Endothelial cell of umbilical vein (primary cell): Measurements from ENCODE around the gene SFMBT1. TPM values are rescaled to one million over a fixed set of nuclear protein-coding genes. Genes with fewer than 3 reads are reported as not detected.

Source experiments
- BruUV-seq: library from RNA; stranded (reverse); fragments of 400-500 nt; replicated peaks from 2 replicates; lab custom pipeline; 2021; lab: Mats Ljungman, UMichigan
- CTCF ChIA-PET: fragments of 300-600, 350-600 bp; sonication (Branson Sonifier 250); formaldehyde crosslinking; loops from one replicate; lab custom pipeline; 2021; ENCODE audit warnings: antibody characterized with exemption, inconsistent platforms; lab: Charles Lee
- POLR2A ChIA-PET: fragments of 300-600, 350-600 bp; sonication (Branson Sonifier 250); formaldehyde crosslinking; loops from one replicate; lab custom pipeline; 2021; ENCODE audit warnings: antibody characterized with exemption, inconsistent platforms; lab: Charles Lee
- DNase-seq: peaks from one replicate; pipeline ENCODE4 v3.0.0-alpha.2; 2011; ENCODE audit warnings: low read depth, low spot score
- FAIRE-seq: peaks from 2 replicates; lab custom pipeline; 2011; peaks lifted over from hg19 to GRCh38; lab: Jason Lieb, UNC
- H2AFZ ChIP-seq: 2 replicates; pipeline ENCODE4 v1.6.0; 2012; ENCODE audit warnings: low read depth, low read length, control low read depth, inconsistent platforms
- H3K27ac ChIP-seq: 2 replicates; pipeline ENCODE4 v1.5.1; 2011; ENCODE audit warnings: low read depth, mild to moderate bottlenecking, control low read depth, low read length, moderate library complexity; ENCODE audit not compliant: insufficient read depth
- H3K27me3 ChIP-seq, 2 experiments: 2 replicates each; pipeline versions ENCODE4 v1.6.0 to v1.6.1; 2011; ENCODE audit warnings: low read length in 2 of 2, mixed read lengths in 1 of 2; ENCODE audit not compliant: control insufficient read depth in 2 of 2, insufficient read depth in 2 of 2
- H3K36me3 ChIP-seq, 2 experiments: 2 replicates in 1 of 2; 3 replicates in 1 of 2; pipeline ENCODE4 v1.5.1; 2011; ENCODE audit warnings: low read length in 2 of 2, mild to moderate bottlenecking in 1 of 2, moderate library complexity in 1 of 2; ENCODE audit not compliant: control insufficient read depth in 2 of 2, insufficient read depth in 2 of 2; ENCODE audit errors: extremely low read depth in 1 of 2
- H3K4me1 ChIP-seq: 3 replicates; pipeline ENCODE4 v1.5.1; 2011; ENCODE audit warnings: mild to moderate bottlenecking, low read length; ENCODE audit not compliant: control insufficient read depth, insufficient read depth; ENCODE audit errors: extremely low read depth
- H3K4me2 ChIP-seq: 2 replicates; pipeline ENCODE4 v1.6.1; 2011; ENCODE audit warnings: low read length, control low read depth, mixed read lengths; ENCODE audit not compliant: insufficient read depth
- H3K4me3 ChIP-seq, 3 experiments: fragments of 200-600 bp in 1 of 3; sonication (generic), shearing (Covaris generic) in 1 of 3; replicated peaks in 1 of 3; 2 replicates each; pipeline ENCODE4 v1.5.1; 2011 to 2016; ENCODE audit warnings: control low read depth in 3 of 3, low read length in 3 of 3, mild to moderate bottlenecking in 2 of 3, inconsistent platforms in 1 of 3, low read depth in 1 of 3, moderate library complexity in 1 of 3; ENCODE audit not compliant: insufficient read depth in 1 of 3
- H3K79me2 ChIP-seq: 2 replicates; pipeline ENCODE4 v1.6.0; 2012; ENCODE audit warnings: low read length, inconsistent platforms; ENCODE audit not compliant: control insufficient read depth, insufficient read depth
- H3K9ac ChIP-seq: replicated peaks from 2 replicates; pipeline ENCODE3; 2011; ENCODE audit warnings: low read length, control low read depth; ENCODE audit not compliant: insufficient read depth; ENCODE audit errors: extremely low read depth
- H3K9me1 ChIP-seq: replicated peaks from 3 replicates; pipeline ENCODE4 v1.6.0; 2011; ENCODE audit warnings: mild to moderate bottlenecking, low read length; ENCODE audit not compliant: control insufficient read depth, insufficient read depth; ENCODE audit errors: extremely low read depth
- H3K9me3 ChIP-seq: replicated peaks from 2 replicates; pipeline ENCODE4 v1.5.1; 2012; ENCODE audit warnings: low read length, inconsistent platforms; ENCODE audit not compliant: control insufficient read depth, insufficient read depth
- H4K20me1 ChIP-seq: replicated peaks from 2 replicates; pipeline ENCODE3; 2011; ENCODE audit warnings: mild to moderate bottlenecking, low read length; ENCODE audit not compliant: control insufficient read depth, insufficient read depth; ENCODE audit errors: extremely low read depth
- EZH2 ChIP-seq: IDR thresholded peaks from 2 replicates; pipeline ENCODE4 v1.6.1; 2012; ENCODE audit warnings: borderline replicate concordance, low read depth, mild to moderate bottlenecking, moderate library complexity, low read length, inconsistent platforms; ENCODE audit not compliant: severe bottlenecking
- FOS ChIP-seq: IDR thresholded peaks from 2 replicates; pipeline ENCODE4 v1.6.1; 2011; ENCODE audit warnings: mild to moderate bottlenecking, low read length, moderate library complexity, borderline replicate concordance; ENCODE audit not compliant: insufficient read depth
- GATA2 ChIP-seq: IDR thresholded peaks from 2 replicates; pipeline ENCODE4 v1.7.0; 2011; ENCODE audit warnings: low read depth, mild to moderate bottlenecking, moderate library complexity, mixed read lengths, low read length; ENCODE audit not compliant: insufficient read length, insufficient read depth
- JUN ChIP-seq: IDR thresholded peaks from 2 replicates; pipeline ENCODE4 v1.6.1; 2011; ENCODE audit warnings: borderline replicate concordance, low read depth; ENCODE audit not compliant: insufficient read length, insufficient read depth
- MYC ChIP-seq: IDR thresholded peaks from one replicate; pipeline ENCODE4 v1.6.1; 2011; ENCODE audit warnings: mild to moderate bottlenecking, low read depth, low read length
- POLR2A ChIP-seq: IDR thresholded peaks from 2 replicates; pipeline ENCODE4 v1.6.1; 2012; ENCODE audit warnings: low read depth, mild to moderate bottlenecking, control low read depth, low read length
- POLR2AphosphoS5 ChIP-seq: IDR thresholded peaks from 2 replicates; pipeline ENCODE4 v1.6.1; 2012; ENCODE audit warnings: low read depth, mild to moderate bottlenecking, control low read depth, low read length, moderate library complexity; ENCODE audit not compliant: insufficient read depth
- dilution Hi-C: fragments of 300-500 bp; cut with MboI; formaldehyde crosslinking; loops from one replicate; pipeline ENCODE4 v1.15.0; 2019; ENCODE audit warnings: low sequenced_read_pairs; ENCODE audit not compliant: extremely low pct_ligation_motif_present
- intact Hi-C: fragments of 100-400 bp; cut with micrococcal nuclease; formaldehyde crosslinking; loops from one replicate; pipeline ENCODE4 v1.10.0; 2022
- polyA plus RNA-seq, 4 experiments: library from polyadenylated mRNA; depleted of rRNA in 3 of 4; stranded (reverse) in 3 of 4; unstranded in 1 of 4; fragments of >200 nt; gene quantifications; 2 replicates each; pipeline versions ENCODE4 v1.2.1 to v1.2.3, GENCODE V29; 2011 to 2012; ENCODE audit warnings: missing spikeins in 1 of 4
- total RNA-seq: library from RNA; stranded (reverse); gene quantifications from 2 replicates; pipeline ENCODE4 v1.2.3, GENCODE V29; 2021
- TF ChIP-seq, protein P1 (sequence below), 2 donors: IDR thresholded peaks; 1 replicate in 1 of 2; 2 replicates in 1 of 2; pipeline ENCODE4 v1.5.1; 2011; ENCODE audit warnings: low read length in 2 of 2, mild to moderate bottlenecking in 2 of 2, moderate library complexity in 2 of 2, control low read depth in 1 of 2, inconsistent platforms in 1 of 2, low read depth in 1 of 2; ENCODE audit not compliant: insufficient read depth in 1 of 2; ENCODE audit errors: extremely low read depth in 1 of 2
- TF ChIP-seq, protein P2 (sequence below): IDR thresholded peaks from 2 replicates; pipeline ENCODE4 v1.6.1; 2011; ENCODE audit not compliant: insufficient read depth, insufficient read length

SFMBT1 gene
- total and polyA plus RNA-seq, 2 donors (not counting 3 experiments of a cell fraction or from before 2014, with no cell fraction given), result 1.8 to 6.0 TPM

DNA sequence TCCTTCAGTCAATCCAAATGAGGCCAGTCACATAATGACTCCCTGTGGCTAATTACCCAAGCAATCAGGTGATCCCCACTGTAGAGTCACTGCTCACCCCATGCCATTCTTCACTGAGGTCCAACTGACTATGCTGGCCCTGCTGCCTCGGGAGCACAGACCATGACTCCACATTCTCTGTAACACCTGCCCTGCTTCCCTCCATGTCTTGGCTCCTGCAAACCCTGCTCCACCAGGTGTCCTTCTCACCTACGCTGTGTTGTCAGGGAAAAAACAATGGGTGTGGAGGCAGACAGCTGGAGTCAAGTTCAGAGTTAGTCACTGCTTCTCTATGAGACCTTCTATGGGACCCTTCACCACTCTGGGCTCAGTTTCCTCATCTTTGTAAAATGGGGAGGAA is 6.1 kb upstream of the SFMBT1 start:
- DNase-seq (no peak), FAIRE-seq (no peak)
- Histone ChIP-seq H2AFZ (no peak overlapping the region), H4K20me1 (no peaks in the 10 kb centered on the region), H3K9ac (no peak overlapping the region), H3K4me1 (no peaks in the 10 kb centered on the region), H3K9me3 (no peaks in the 10 kb centered on the region), H3K27me3 (peaks cover 0 to 5% of the 10 kb centered on the region in 2 experiments), H3K4me2 (no peak overlapping the region), H3K4me3 (no peak overlapping the region), H3K36me3 (no peaks in the 10 kb centered on the region), H3K27ac (no peak overlapping the region), H3K79me2 (no peaks in the 10 kb centered on the region), H3K9me1 (no peaks in the 10 kb centered on the region)
- dilution Hi-C loops, result no loop called here
- ChIA-PET POLR2A (no interaction called here), CTCF (no interaction called here)
- intact Hi-C loops, result no loop called here
- BruUV-seq, result no TSS peak
- TF ChIP-seq GATA2 (no peak), JUN (no peak), FOS (no peak), POLR2A (no peak), MYC (no peak), EZH2 (no peak), POLR2AphosphoS5 (no peak)
- TF ChIP-seq, protein P1, sequence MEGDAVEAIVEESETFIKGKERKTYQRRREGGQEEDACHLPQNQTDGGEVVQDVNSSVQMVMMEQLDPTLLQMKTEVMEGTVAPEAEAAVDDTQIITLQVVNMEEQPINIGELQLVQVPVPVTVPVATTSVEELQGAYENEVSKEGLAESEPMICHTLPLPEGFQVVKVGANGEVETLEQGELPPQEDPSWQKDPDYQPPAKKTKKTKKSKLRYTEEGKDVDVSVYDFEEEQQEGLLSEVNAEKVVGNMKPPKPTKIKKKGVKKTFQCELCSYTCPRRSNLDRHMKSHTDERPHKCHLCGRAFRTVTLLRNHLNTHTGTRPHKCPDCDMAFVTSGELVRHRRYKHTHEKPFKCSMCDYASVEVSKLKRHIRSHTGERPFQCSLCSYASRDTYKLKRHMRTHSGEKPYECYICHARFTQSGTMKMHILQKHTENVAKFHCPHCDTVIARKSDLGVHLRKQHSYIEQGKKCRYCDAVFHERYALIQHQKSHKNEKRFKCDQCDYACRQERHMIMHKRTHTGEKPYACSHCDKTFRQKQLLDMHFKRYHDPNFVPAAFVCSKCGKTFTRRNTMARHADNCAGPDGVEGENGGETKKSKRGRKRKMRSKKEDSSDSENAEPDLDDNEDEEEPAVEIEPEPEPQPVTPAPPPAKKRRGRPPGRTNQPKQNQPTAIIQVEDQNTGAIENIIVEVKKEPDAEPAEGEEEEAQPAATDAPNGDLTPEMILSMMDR (IDR thresholded peaks at IDR 0.05; ENCODE audit: extremely low read depth in 1 of 2, insufficient read depth in 1 of 2, low read depth in 1 of 2, low read length in 2 of 2), result no peak
- TF ChIP-seq, protein P2, sequence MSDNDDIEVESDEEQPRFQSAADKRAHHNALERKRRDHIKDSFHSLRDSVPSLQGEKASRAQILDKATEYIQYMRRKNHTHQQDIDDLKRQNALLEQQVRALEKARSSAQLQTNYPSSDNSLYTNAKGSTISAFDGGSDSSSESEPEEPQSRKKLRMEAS, result no peak
